Activated T-helper 17 cell treated with anti-CD3 and anti-CD28 coated beads, Interleukin-2, amount 50 U/mL, for 72 hours (primary cell): Measurements from ENCODE around the gene GABBR1. TPM values are rescaled to one million over a fixed set of nuclear protein-coding genes. Genes with fewer than 3 reads are reported as not detected.
"Not testable (repeated sequence)": the region's sequence is repeated elsewhere in the genome, so short reads cannot be mapped to it uniquely, and the experiment has no call there.

Experiments
- ATAC-seq: fragments of 150-1000 bp; cut with Tn5 transposase; replicated peaks from 2 replicates; pipeline ENCODE4 v1.10.0; 2021; ENCODE audit warnings: mild to moderate bottlenecking, moderate library complexity
- H3K27ac Mint-ChIP-seq: one replicate; pipeline ENCODE4 v1.8.0; 2022; ENCODE audit warnings: mixed read lengths
- H3K27me3 Mint-ChIP-seq: one replicate; pipeline ENCODE4 v1.8.0; 2022; ENCODE audit warnings: mixed read lengths
- H3K36me3 Mint-ChIP-seq: one replicate; pipeline ENCODE4 v1.8.0; 2022; ENCODE audit warnings: low read depth, mild to moderate bottlenecking, mixed read lengths
- H3K4me1 Mint-ChIP-seq: one replicate; pipeline ENCODE4 v1.8.0; 2022; ENCODE audit warnings: mixed read lengths
- H3K4me3 Mint-ChIP-seq: one replicate; pipeline ENCODE4 v1.8.0; 2022; ENCODE audit warnings: mild to moderate bottlenecking, mixed read lengths
- H3K9me3 Mint-ChIP-seq: one replicate; pipeline ENCODE4 v1.8.0; 2022; ENCODE audit warnings: mixed read lengths
- total RNA-seq, 2 donors: library from RNA; stranded (reverse); gene quantifications; one replicate each; pipeline ENCODE4 v1.2.3, GENCODE V29; 2022

GABBR1 gene
- total RNA-seq = 10 to 100 TPM; 19.3 to 46.1 TPM

DNA sequence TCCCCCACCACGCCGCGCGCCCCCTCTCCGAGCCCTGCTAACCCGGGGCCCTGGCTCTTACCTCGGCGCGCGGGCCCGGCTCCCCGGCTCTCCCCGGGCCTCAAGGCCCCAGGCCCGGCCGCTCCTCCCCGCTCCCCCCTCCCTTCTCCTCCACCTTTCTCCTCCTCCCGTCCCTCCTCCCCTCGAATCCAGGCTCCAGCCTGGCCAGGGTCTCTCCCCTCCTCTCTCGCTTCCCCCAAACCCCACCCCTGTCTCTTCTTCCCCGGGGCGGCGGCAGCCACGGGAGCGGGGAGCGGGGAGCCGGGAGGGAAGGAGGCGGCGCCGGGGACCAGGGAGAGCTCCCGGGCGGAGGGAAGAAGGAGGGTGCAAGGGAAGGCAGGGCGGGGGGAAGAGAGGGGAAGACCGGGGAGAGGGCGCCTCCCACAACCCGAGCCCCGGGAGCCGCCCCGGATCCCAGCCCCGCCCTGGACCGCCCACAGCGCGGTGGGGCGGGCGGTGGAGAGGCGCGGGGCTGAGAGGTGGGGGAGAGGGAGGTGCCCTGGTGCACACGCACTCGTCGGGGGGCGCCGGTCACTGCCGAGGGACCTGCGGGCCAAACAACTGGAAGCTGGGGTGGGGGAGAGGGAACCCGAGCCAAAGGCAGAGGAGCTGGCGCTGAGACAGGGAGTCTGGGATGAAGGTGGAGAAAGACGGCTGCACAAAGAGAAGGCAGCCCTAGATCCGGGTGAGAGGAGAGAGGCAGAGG, at the start of gene GABBR1:
TSS of gene GABBR1 (minus strand) at position 395 of the 745 bp plus-strand sequence. CDS start 798 bp downstream, outside the sequence.
- Mint-ChIP-seq H3K27ac (peak within 1 kb of the TSS; percentile 67), H3K4me1 (peaks cover 36% of the 10 kb centered on the region), H3K36me3 (peaks cover 8% of the 10 kb centered on the region), H3K27me3 (no peaks in the 10 kb centered on the region), H3K9me3 (no peaks in the 10 kb centered on the region), H3K4me3 (peak within 1 kb of the TSS; percentile 85)
- peak; percentile 88 for ATAC-seq

DNA sequence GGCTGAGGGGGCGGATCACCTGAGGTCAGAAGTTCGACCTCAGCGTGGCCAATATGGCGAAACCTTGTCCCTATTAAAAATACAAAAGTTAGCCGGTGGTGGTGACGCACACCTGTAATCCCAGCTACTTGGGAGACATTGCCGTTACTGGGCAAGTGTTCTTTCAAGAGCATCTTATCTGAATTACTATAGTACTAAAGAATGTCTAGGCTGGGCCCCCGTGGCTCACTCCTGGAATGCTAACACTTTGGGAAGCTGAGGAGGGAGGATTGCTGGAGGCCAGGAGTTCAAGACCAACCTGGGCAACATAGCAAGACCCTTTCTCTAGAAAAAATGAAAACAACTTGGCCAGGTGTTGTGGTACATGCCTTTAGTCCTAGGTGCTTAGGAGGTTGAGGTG, 48.8 kb upstream of the GABBR1 start:
- peaks cover 5% of the 10 kb centered on the region for H3K4me1 Mint-ChIP-seq
- no peak overlapping the region for H3K27ac Mint-ChIP-seq
- H3K36me3 Mint-ChIP-seq = no peaks in the 10 kb centered on the region
- no peak for ATAC-seq
- H3K9me3 Mint-ChIP-seq = no peaks in the 10 kb centered on the region
- H3K4me3 Mint-ChIP-seq = no peak overlapping the region
- no peaks in the 10 kb centered on the region for H3K27me3 Mint-ChIP-seq

DNA sequence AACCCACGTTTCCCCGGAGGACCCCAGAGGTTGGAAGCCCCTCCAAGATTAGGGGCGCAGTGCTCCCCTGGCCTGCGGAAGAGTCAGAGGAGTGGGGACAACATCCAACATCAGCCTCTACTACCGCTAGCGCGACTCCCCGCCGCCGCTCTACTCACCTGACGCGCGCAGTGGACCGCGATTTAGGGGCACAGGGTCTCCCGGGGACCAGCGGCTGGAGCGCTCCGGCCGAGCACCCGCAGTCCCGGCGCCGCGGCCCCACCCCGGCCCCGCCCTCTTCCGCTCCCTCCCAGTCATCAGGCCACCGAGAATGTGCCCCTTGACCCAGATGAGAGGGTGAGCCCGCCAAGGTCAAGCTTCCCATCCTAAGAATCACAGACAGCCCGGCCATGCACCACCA, 47.9 kb upstream of the GABBR1 start, which contains the start of gene ZFP57:
TSS of gene ZFP57 (minus strand) at position 249 of the 400 bp plus-strand sequence. CDS start 4,149 bp downstream, outside the sequence.
- Mint-ChIP-seq H3K36me3 (no peaks in the 10 kb centered on the region), H3K9me3 (no peaks in the 10 kb centered on the region), H3K27me3 (no peaks in the 10 kb centered on the region), H3K27ac (no peak within 1 kb of the TSS), H3K4me3 (peak within 1 kb of the TSS; percentile 63), H3K4me1 (peaks cover 5% of the 10 kb centered on the region)
- ATAC-seq = peak; percentile 59

DNA sequence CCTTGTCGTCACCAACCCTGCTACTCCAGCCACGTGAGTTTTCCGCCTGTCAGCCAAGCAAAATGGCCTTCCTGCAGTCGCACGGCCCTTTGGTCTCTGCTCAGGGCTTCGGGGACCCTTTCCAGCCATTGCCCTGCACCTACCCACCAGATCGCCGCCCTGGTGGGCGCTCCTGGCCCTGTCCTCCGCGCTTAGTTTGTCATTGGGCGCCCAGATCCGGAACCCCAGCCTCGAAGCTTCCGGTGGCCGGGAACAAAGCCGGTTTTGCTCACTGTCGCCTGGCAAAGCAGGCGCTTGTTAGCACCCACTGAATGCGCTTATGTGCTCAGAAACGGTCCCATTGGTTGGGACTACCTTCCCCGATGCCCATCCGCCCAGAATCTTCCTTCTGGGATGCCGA, 47.4 kb upstream of the GABBR1 start:
- no peak overlapping the region for H3K27ac Mint-ChIP-seq
- peaks cover 5% of the 10 kb centered on the region for H3K4me1 Mint-ChIP-seq
- no peaks in the 10 kb centered on the region for H3K36me3 Mint-ChIP-seq
- peak; percentile 46 for ATAC-seq
- H3K9me3 Mint-ChIP-seq = no peaks in the 10 kb centered on the region
- H3K27me3 Mint-ChIP-seq = no peaks in the 10 kb centered on the region
- peak overlapping the region; percentile 63 for H3K4me3 Mint-ChIP-seq

DNA sequence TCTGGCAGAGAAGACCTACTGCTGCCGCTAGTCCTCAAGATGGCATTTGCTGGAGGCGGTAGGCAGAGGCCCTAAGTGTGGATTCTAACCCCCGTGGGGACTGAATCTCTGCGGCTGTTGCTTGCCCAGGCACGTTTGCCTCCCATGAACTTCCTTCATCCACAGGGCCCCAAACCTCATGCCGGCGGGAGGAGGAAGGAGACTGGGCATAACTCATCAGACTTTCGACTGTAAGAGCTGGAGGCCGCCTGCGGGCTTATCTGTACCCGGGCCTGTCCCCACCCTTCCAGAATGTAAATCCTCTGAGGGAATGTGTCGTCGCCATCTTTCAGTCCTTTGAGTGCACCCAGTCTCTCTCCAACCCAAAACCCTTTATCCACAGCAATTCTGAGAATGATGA, 47.0 kb upstream of the GABBR1 start:
- H3K27ac Mint-ChIP-seq = no peak overlapping the region

DNA sequence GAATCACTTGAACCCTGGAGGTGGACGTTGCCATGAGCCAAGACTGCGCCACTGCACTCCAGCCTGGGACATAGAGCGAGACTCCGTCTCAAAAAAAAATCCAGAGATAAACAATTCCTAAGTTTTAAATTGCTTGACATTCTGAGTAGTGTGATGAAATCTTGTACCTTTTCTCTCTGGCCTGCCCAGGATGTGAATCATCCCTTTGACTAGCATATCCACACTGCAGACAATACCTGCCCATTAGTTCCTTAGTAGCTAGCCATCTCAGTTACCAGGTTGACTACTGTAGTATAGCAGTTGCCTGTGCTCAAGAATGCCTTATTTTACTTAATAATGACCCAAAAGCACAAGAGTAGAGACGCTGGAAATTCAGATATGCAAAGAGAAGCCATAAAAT, 45.1 kb upstream of the GABBR1 start:
- Mint-ChIP-seq H3K4me3 (no peak overlapping the region), H3K27me3 (no peaks in the 10 kb centered on the region), H3K36me3 (no peaks in the 10 kb centered on the region), H3K4me1 (peaks cover 5% of the 10 kb centered on the region), H3K9me3 (no peaks in the 10 kb centered on the region), H3K27ac (peak overlapping the region; percentile 23)
- no peak for ATAC-seq

More for the DNA sequence above, 47.0 kb upstream of the GABBR1 start:
- no peaks in the 10 kb centered on the region for H3K9me3 Mint-ChIP-seq
- H3K36me3 Mint-ChIP-seq = no peaks in the 10 kb centered on the region
- no peaks in the 10 kb centered on the region for H3K27me3 Mint-ChIP-seq
- H3K4me3 Mint-ChIP-seq = peak overlapping the region; percentile 63
- ATAC-seq = peak; percentile 42
- H3K4me1 Mint-ChIP-seq = peaks cover 5% of the 10 kb centered on the region

DNA sequence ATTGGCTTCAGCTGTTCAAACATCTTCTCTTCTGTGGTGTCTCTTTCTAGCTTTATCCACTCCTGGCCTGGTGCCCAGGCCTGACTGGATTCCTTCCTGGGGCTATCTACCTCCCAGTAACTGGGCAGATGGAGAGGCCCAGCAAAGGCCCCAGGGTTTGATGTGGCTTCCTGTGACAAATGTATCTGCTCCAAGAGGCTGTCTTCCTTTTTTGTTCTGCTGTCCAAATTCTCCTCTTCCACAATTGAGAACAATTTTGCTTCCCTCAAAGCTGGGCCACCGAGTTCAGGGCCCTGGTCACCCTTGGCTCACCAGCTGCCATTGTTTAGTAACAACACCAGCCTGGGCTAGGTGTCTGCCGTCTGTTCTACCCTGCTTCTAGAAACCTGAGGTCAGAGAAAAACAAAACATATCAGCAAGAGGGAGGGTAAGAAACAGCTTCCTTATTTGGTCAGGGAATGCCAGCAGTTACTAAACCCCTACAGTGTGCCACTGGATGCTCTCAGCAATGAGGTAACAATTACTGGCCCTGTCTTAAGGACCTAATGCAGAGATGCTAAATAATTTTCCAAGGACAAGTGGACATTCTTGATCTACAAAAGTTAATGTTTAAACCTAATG, 44.1 kb upstream of the GABBR1 start:
- no peaks in the 10 kb centered on the region for H3K36me3 Mint-ChIP-seq
- no peaks in the 10 kb centered on the region for H3K9me3 Mint-ChIP-seq
- no peak overlapping the region for H3K4me3 Mint-ChIP-seq
- peak; percentile 35 for ATAC-seq
- H3K4me1 Mint-ChIP-seq = peaks cover 5% of the 10 kb centered on the region
- H3K27me3 Mint-ChIP-seq = peaks cover 4% of the 10 kb centered on the region
- peak overlapping the region; percentile 23 for H3K27ac Mint-ChIP-seq

DNA sequence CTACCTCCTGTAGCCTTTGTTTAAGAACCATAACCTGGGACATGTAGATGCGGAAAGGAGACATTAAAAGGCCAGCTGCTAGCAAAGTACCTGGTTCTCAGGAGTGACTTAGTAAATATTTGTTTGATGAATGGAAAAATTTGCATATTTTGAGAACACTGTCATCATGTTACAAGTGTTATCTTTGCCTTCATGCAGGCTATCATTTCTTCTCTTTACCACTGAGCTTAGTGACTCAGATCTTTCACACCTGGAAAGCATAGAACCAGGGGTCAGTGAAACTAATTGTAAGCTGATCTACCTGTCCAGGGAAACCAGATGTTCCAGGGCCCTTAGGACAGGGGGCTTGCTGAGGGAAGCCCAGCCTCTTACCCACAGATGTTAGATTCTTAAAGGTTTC, 42.6 kb upstream of the GABBR1 start:
- no peaks in the 10 kb centered on the region for H3K9me3 Mint-ChIP-seq
- peaks cover 5% of the 10 kb centered on the region for H3K4me1 Mint-ChIP-seq
- no peak for ATAC-seq
- no peak overlapping the region for H3K4me3 Mint-ChIP-seq
- peaks cover 5% of the 10 kb centered on the region for H3K27me3 Mint-ChIP-seq
- H3K27ac Mint-ChIP-seq = no peak overlapping the region
- H3K36me3 Mint-ChIP-seq = no peaks in the 10 kb centered on the region

DNA sequence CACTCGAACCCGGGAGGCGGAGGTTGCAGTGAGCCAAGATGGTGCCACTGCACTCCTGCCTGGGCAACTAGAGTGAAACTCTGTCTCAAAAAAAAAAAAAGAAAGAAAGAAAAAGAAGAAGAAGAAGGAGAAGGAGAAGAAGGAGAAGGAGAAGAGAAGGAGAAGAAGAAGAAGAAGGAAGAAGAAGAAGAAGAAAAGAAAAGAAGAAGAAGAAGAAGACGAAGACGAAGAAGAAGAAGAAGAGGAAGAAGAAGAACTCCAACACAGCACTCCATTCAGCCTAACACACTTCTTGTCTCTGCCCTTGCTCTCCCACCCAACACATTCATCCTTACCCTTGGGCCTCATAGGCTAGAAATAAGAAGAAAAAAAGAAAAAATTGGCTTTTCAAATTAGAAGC, 41.0 kb upstream of the GABBR1 start:
- Mint-ChIP-seq H3K27ac (no peak overlapping the region), H3K4me3 (no peak overlapping the region), H3K36me3 (no peaks in the 10 kb centered on the region), H3K4me1 (no peaks in the 10 kb centered on the region), H3K27me3 (peaks cover 8% of the 10 kb centered on the region), H3K9me3 (no peaks in the 10 kb centered on the region)
- ATAC-seq = no peak

DNA sequence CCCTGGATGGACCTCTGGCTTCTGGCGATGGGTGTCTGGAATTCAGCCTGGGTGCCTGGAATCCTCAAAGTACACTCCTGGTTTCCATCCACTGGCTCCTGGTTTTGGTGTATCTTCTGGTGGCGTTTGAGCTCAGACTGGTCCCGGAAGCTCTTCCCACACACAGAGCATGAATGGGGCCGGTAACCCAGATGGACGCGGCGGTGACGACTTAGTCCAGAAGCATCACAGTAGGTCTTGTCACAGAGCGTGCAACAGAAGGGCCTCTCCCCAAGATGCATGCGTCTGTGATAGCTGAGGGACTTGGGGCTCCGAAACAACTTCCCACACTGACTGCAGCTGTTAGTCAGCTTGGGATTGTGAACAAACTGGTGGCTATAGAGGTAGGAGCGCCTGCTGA, 40.2 kb upstream of the GABBR1 start:
- H3K27me3 Mint-ChIP-seq = peaks cover 11% of the 10 kb centered on the region
- peaks cover under 1% of the 10 kb centered on the region for H3K4me1 Mint-ChIP-seq
- no peaks in the 10 kb centered on the region for H3K9me3 Mint-ChIP-seq
- ATAC-seq = no peak
- no peaks in the 10 kb centered on the region for H3K36me3 Mint-ChIP-seq
- no peak overlapping the region for H3K27ac Mint-ChIP-seq
- H3K4me3 Mint-ChIP-seq = no peak overlapping the region

DNA sequence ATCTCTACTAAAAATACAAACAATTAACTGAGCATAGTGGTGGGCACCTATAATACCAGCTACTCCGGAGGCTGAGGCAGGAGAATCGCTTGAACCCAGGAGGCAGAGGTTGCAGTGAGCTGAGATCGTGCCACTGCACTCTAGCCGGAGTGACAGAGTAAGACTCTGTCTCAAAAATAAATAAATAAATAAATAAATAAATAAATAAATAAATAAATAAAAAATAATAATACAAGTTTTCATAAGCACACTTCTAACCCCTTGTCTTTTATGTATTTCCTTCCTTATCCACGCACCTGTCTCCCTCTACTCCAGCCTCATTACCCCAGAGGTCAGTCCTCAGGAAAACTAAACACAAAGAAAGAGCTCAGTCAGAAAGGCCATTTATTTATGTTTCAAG, 39.1 kb upstream of the GABBR1 start:
- not testable (repeated sequence) for H3K4me3 Mint-ChIP-seq, H3K4me1 Mint-ChIP-seq, ATAC-seq, H3K27ac Mint-ChIP-seq, H3K9me3 Mint-ChIP-seq, H3K36me3 Mint-ChIP-seq
- H3K27me3 Mint-ChIP-seq = peaks cover 17% of the 10 kb centered on the region

DNA sequence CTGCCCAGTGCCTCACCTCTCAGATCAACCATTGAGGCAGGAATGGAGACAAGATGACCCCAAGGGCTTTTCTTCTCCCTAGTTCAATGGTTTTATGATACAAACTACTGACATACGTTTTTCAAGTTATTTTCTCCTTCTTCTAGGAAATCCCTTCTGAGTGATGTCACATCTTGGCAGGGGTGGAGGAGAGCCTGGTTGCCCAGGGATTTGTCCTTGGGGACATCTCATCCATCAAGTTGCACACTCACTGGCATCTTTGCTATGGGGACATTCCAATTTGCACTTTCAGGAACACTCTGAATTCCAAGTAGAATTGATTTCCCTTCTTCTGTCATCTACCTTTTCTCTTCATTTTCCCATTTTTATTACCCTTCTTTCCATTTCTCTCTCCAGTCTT, 38.0 kb upstream of the GABBR1 start:
- Mint-ChIP-seq H3K4me1 (peaks cover 5% of the 10 kb centered on the region), H3K27me3 (peaks cover 17% of the 10 kb centered on the region), H3K4me3 (no peak overlapping the region), H3K27ac (no peak overlapping the region), H3K9me3 (no peaks in the 10 kb centered on the region), H3K36me3 (no peaks in the 10 kb centered on the region)
- no peak for ATAC-seq

DNA sequence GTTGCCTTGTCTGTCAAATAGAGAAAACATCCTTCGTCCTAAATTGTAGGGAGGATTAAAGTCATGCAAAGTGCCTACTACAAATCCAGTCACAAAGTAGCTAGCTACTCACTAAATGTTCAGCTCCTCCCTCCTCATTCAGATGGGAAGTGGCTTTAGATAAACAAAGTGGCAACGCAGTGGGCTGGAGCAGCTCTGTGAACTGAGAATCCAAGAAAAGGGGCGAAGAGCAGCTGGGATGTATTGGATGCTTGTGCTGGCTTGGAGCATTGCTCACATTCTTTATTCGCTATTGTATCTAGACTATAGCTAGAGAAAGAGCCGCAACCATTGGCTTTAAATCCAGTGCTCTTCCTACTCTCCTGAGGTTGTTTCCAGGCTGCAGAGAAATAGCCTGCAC, 34.2 kb upstream of the GABBR1 start:
- Mint-ChIP-seq H3K27ac (no peak overlapping the region), H3K4me3 (no peak overlapping the region), H3K9me3 (no peaks in the 10 kb centered on the region), H3K36me3 (no peaks in the 10 kb centered on the region), H3K27me3 (peaks cover 23% of the 10 kb centered on the region), H3K4me1 (peaks cover 5% of the 10 kb centered on the region)
- ATAC-seq = no peak

DNA sequence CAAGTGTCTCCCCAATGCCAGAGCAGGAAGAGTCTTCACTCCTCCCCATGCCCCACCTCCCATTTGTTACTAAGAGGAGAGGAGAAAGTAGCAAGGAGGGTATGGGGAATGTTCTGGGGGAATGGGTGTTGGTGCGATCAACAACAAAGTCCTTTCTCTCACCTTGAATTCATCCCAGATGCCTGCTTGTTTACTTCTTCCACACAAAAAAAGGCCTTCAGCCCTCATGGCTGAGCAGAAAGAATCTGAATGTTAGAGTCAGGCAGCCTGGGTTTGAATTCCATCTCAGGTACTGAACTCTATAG, 33.8 kb upstream of the GABBR1 start:
- peaks cover 22% of the 10 kb centered on the region for H3K27me3 Mint-ChIP-seq
- no peak overlapping the region for H3K27ac Mint-ChIP-seq
- H3K9me3 Mint-ChIP-seq = no peaks in the 10 kb centered on the region
- peaks cover 5% of the 10 kb centered on the region for H3K4me1 Mint-ChIP-seq
- H3K4me3 Mint-ChIP-seq = no peak overlapping the region
- ATAC-seq = no peak
- H3K36me3 Mint-ChIP-seq = no peaks in the 10 kb centered on the region
